Stomach (tissue), 9 donors: ENCODE results near the gene FMN2. TPM values are rescaled to one million over a fixed set of nuclear protein-coding genes. Genes with fewer than 3 reads are reported as not detected.

ENCODE experiments used
- DNase-seq, 2 donors: peaks; one replicate each; pipeline versions ENCODE4 v3.0.0 to v3.0.0-alpha.2; 2013 to 2019
- H3K27ac ChIP-seq, 5 donors: fragments of 200-600 bp in 4 of 5; sonication (generic) in 4 of 5; one replicate each; pipeline ENCODE4 v1.5.1; 2013 to 2019; ENCODE audit warnings: mild to moderate bottlenecking in 1 of 5, moderate library complexity in 1 of 5
- H3K27me3 ChIP-seq, 3 donors: fragments of 200-600 bp; sonication (generic); one replicate each; pipeline ENCODE4 v1.5.1; 2017 to 2019; ENCODE audit warnings: mixed run types in 1 of 3
- H3K36me3 ChIP-seq, 4 donors: fragments of 200-600 bp; sonication (generic); 1 replicate in 3 of 4; 2 replicates in 1 of 4; pipeline ENCODE4 v1.5.1; 2016 to 2019
- H3K4me1 ChIP-seq, 4 donors: fragments of 200-600 bp; sonication (generic); one replicate each; pipeline ENCODE4 v1.5.1; 2016 to 2019
- H3K4me3 ChIP-seq, 4 donors: fragments of 200-600 bp; sonication (generic) in 3 of 4; one replicate each; pipeline ENCODE4 v1.5.1; 2016 to 2019; ENCODE audit warnings: mild to moderate bottlenecking in 1 of 4
- H3K9me3 ChIP-seq, 4 donors: fragments of 200-600 bp; sonication (generic); one replicate each; pipeline ENCODE4 v1.5.1; 2016 to 2019
- EP300 ChIP-seq: sonication (generic); formaldehyde crosslinking; IDR thresholded peaks from one replicate; pipeline ENCODE4 v1.6.1; 2017; ENCODE audit warnings: antibody characterized with exemption
- POLR2A ChIP-seq, 4 donors: fragments of 450-650 bp; IDR thresholded peaks; one replicate each; pipeline ENCODE4 v1.6.1; 2016; ENCODE audit warnings: antibody characterized with exemption in 4 of 4, control low read depth in 2 of 4, mild to moderate bottlenecking in 1 of 4, moderate library complexity in 1 of 4
- POLR2AphosphoS5 ChIP-seq, 3 donors: sonication (generic); formaldehyde crosslinking; IDR thresholded peaks; one replicate each; pipeline ENCODE4 v1.6.1; 2016; ENCODE audit warnings: antibody characterized with exemption in 3 of 3
- WGBS, 5 donors: extraction: QIAGEN DNeasy Blood & Tissue Kit in 3 of 5; methylation state at CpG; one replicate each; pipeline versions ENCODE4 v1.1.5 to v1.1.7; 2013 to 2018; 5-methylcytosine and 5-hydroxymethylcytosine counted together
- intact Hi-C: fragments of 100-400 bp; cut with DNase I; formaldehyde crosslinking; loops from one replicate; pipeline ENCODE4 v1.15.1; 2023; ENCODE audit warnings: low total_unique reads
- polyA plus RNA-seq, 3 donors: library from polyadenylated mRNA; stranded (reverse); fragments of 200-250 nt; gene quantifications; one replicate each; pipeline ENCODE4 v1.2.3, GENCODE V29; 2013
- total RNA-seq, 5 donors: library from RNA; depleted of rRNA; stranded (reverse); fragments of >200 nt; gene quantifications; one replicate each; pipeline versions ENCODE4 v1.1.0 to v1.2.3, GENCODE V29; 2014 to 2016
- TF ChIP-seq, protein P1 (sequence below), 7 experiments: fragments of 450-650 bp in 4 of 7; fragments of 200-600 bp in 3 of 7; sonication (generic) in 3 of 7; IDR thresholded peaks; one replicate each; pipeline ENCODE4 v1.5.1; 2016 to 2019; ENCODE audit warnings: antibody characterized with exemption in 7 of 7, control low read depth in 2 of 7, mild to moderate bottlenecking in 1 of 7
- donor health status: healthy with polysubstance abuse.
- donor health status: Bipolar disorder and iron deficiency.
- donor health status: healthy.

FMN2 gene
- total and polyA plus RNA-seq, 8 donors, result 0.61 to 3.3 (median 0.87) TPM; not detected in 2

DNA sequence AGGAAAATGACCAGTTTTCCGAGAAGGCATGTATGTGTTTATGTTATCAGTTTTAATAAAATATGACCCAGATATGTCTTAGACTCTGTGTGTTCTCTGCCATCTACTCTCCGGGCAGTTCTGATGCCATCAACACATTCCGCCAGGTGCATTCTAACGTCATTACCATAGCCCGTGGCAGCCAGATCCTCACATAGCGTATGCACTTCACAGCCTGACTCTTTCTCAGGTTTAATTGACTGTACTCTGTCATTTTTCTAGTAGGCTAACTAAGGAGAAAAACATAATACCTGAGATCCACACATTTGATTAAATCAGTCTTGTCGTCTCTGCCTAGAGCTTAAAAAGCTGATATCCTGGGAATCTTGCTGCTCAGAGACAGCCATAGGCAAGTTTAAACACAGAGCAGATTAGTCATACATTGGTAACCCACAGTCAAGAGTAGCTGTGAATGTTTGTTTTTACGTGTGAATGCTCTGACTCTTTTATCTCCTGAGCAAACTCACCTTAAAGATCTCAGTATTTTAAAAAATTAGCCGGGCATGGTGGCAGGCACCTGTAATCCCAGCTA, 344.4 kb downstream of the FMN2 start:
- Histone ChIP-seq H3K4me1 (no peaks in the 10 kb centered on the region), H3K27ac (no peak overlapping the region), H3K36me3 (no peaks in the 10 kb centered on the region), H3K9me3 (no peaks in the 10 kb centered on the region), H3K4me3 (no peak overlapping the region), H3K27me3 (no peaks in the 10 kb centered on the region)
- DNase-seq, result no peak
- intact Hi-C loops, result no loop called here
- TF ChIP-seq, protein P1, sequence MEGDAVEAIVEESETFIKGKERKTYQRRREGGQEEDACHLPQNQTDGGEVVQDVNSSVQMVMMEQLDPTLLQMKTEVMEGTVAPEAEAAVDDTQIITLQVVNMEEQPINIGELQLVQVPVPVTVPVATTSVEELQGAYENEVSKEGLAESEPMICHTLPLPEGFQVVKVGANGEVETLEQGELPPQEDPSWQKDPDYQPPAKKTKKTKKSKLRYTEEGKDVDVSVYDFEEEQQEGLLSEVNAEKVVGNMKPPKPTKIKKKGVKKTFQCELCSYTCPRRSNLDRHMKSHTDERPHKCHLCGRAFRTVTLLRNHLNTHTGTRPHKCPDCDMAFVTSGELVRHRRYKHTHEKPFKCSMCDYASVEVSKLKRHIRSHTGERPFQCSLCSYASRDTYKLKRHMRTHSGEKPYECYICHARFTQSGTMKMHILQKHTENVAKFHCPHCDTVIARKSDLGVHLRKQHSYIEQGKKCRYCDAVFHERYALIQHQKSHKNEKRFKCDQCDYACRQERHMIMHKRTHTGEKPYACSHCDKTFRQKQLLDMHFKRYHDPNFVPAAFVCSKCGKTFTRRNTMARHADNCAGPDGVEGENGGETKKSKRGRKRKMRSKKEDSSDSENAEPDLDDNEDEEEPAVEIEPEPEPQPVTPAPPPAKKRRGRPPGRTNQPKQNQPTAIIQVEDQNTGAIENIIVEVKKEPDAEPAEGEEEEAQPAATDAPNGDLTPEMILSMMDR (IDR thresholded peaks at IDR 0.05), result no peak
- TF ChIP-seq EP300, result no peak
- WGBS, 5 donors, result 69 to 78% (median 73%) methylated on average over 9 of the region's 9 CpGs

DNA sequence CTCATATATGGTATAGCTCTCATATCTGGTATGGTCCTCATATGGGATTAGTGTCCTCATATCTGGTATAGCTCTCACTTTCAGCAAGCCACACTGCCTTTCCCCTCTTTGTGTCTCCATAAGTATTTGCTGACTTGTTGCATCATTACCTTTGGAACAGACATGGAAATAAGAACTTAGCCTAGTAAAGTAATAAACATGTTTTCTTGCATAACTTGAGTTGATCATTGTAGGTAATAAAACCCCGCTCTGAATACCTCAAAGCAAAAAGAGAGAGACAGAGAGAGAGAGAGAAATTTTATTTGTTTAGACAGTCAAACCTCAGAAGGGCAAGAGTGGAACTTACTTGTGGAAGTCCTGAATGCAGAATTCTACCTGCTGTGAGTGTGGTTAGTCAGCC, 350.0 kb downstream of the FMN2 start:
- H3K9me3 ChIP-seq, result no peaks in the 10 kb centered on the region
- DNase-seq, result no peak
- H3K4me3 ChIP-seq, result no peak overlapping the region
- H3K27me3 ChIP-seq, result no peaks in the 10 kb centered on the region
- H3K27ac ChIP-seq, result no peak overlapping the region
- TF ChIP-seq, protein P1 (IDR thresholded peaks at IDR 0.05), result no peak
- TF ChIP-seq POLR2A (IDR thresholded peaks at IDR 0.05) (no peak), EP300 (no peak), POLR2AphosphoS5 (IDR thresholded peaks at IDR 0.05) (no peak)
- intact Hi-C loops, result no loop called here
- no peaks in the 10 kb centered on the region for H3K36me3 ChIP-seq
- whole genome bisulfite sequencing, 5 donors, result 87 to 96% (median 92%) methylated on average over 1 of the region's 1 CpG
- no peaks in the 10 kb centered on the region for H3K4me1 ChIP-seq

DNA sequence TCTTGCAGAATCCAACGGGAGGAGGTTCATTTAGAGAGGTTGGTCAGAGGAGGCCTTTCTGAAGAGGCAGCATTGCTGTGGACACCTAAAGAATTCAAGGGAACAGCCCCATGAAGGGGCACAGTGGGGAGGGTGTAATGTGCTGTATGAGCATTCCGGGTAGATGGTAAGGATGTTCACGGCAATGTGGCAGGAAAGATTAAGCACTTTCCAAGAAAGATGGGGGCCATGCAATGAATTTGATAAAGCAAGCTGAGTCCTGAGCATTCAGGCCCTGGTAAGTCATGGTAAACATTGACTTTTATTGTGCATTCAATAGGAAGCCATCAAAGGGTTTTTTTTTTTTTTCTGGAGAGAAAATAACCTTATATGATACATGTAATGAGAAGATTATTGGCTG, 353.7 kb downstream of the FMN2 start:
- WGBS, 5 donors, result 75 to 88% (median 86%) methylated on average over 3 of the region's 3 CpGs
- Histone ChIP-seq H3K4me1 (no peaks in the 10 kb centered on the region), H3K27ac (no peak overlapping the region), H3K9me3 (no peaks in the 10 kb centered on the region), H3K36me3 (no peaks in the 10 kb centered on the region), H3K27me3 (no peaks in the 10 kb centered on the region), H3K4me3 (no peak overlapping the region)
- intact Hi-C loops, result no loop called here
- no peak for DNase-seq
- TF ChIP-seq, protein P1 (IDR thresholded peaks at IDR 0.05), result no peak
- TF ChIP-seq EP300, result no peak
- no peak for TF ChIP-seq POLR2AphosphoS5 (IDR thresholded peaks at IDR 0.05)
- no peak for TF ChIP-seq POLR2A (IDR thresholded peaks at IDR 0.05)

DNA sequence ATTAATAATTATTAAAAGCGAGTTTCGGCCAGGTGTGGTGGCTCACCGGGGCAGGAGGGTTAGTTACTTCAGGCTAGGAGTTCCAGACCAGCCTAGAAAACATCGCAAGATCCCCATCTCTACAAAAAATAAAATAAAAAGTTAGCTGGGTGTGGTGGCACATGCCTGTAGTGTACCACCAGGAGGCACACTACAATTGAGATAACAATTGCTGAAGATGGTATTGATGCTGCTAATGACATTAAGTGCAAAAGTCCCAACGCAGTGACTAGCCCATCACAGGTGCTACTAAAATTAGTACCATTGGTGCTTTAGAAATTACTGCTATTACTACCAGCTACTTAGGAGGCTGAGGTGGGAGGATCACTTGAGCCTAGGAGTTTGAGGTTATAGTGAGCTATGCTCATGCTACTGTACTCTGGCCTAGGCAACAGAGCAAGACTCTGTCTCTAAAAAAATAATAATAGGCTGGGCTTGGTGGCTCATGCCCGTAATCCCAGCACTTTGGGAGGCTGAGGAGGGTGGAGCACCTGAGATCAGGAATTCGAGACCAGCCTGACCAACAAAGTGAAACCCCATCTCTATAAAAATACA, 363.6 kb downstream of the FMN2 start:
- Histone ChIP-seq H3K4me1 (no peaks in the 10 kb centered on the region), H3K36me3 (no peaks in the 10 kb centered on the region), H3K27ac (no peak overlapping the region), H3K27me3 (no peaks in the 10 kb centered on the region), H3K9me3 (no peaks in the 10 kb centered on the region), H3K4me3 (no peak overlapping the region)
- WGBS, 5 donors, result 66 to 73% (median 72%) methylated on average over 7 of the region's 7 CpGs
- no peak for DNase-seq
- TF ChIP-seq EP300 (no peak), POLR2AphosphoS5 (IDR thresholded peaks at IDR 0.05) (no peak), POLR2A (IDR thresholded peaks at IDR 0.05) (no peak)
- TF ChIP-seq, protein P1 (IDR thresholded peaks at IDR 0.05), result peak in 3 of 7 experiments; percentile 12 to 21 (median 17)
- intact Hi-C loops, result no loop called here
